Cardiac fibroblast (primary cell): ENCODE data around the gene ZCCHC17.

ENCODE experiments used
- DNase-seq, 2 donors: peaks; one replicate each; pipeline versions ENCODE4 v3.0.0 to v3.0.0-alpha.2; 2010; ENCODE audit warnings: low read depth in 2 of 2
- H3K4me3 ChIP-seq, 2 donors: replicated peaks in 1 of 2; 1 replicate in 1 of 2; 2 replicates in 1 of 2; pipeline ENCODE4 v1.5.1; 2011; ENCODE audit warnings: low read depth in 2 of 2, low read length in 2 of 2, mild to moderate bottlenecking in 2 of 2, moderate library complexity in 1 of 2
- TF ChIP-seq, protein P1 (sequence below): IDR thresholded peaks from one replicate; pipeline ENCODE4 v1.5.1; 2011; ENCODE audit warnings: low read depth, mild to moderate bottlenecking, low read length, inconsistent platforms

The ZCCHC17 gene

DNA sequence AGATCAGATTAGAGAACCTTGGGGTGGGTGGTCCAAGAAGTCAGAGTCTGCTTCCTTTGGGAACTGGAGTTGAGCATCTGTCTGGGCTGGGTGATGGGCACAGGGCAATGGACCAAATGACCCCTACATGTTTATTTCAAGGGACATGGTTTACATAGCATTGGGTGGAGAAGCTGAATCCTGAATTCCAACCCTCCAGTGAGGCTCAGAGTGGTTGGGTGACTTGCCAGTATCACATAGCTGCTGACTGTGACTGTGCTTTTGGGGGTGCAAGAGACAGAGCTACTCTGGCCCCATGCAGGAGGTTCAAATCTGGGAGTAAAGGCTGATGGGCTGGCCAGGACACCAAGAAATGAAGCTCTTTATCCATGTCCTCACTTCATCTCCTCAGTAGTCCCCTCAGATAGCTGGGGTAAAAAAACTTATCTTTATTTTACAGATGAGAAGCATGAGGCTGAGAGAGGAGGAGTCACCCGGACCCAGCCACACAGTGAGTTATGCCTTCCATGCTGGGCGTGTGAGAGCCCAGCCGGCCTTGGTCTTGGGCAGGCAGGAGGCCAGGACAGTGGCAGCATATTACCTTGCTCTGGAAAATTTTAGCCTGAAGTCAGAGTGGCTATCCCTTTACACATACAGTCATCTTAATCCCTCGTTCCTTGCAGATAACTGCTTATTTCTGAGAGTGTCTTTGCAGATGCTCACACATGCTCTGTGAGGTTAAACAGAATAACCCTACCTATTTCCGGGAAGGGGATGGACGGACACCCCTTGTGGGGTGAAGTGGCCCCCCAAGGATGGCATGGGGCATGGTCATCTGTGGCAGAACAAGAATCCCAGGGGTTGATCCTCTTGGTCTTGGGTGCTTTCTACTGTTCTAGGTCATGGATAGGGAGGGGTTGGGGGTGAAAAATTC, 113.4 kb downstream of the ZCCHC17 start:
- no peak overlapping the region for H3K4me3 ChIP-seq
- DNase-seq, result no peak
- TF ChIP-seq, protein P1, sequence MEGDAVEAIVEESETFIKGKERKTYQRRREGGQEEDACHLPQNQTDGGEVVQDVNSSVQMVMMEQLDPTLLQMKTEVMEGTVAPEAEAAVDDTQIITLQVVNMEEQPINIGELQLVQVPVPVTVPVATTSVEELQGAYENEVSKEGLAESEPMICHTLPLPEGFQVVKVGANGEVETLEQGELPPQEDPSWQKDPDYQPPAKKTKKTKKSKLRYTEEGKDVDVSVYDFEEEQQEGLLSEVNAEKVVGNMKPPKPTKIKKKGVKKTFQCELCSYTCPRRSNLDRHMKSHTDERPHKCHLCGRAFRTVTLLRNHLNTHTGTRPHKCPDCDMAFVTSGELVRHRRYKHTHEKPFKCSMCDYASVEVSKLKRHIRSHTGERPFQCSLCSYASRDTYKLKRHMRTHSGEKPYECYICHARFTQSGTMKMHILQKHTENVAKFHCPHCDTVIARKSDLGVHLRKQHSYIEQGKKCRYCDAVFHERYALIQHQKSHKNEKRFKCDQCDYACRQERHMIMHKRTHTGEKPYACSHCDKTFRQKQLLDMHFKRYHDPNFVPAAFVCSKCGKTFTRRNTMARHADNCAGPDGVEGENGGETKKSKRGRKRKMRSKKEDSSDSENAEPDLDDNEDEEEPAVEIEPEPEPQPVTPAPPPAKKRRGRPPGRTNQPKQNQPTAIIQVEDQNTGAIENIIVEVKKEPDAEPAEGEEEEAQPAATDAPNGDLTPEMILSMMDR, result no peak

- TF ChIP-seq, protein P1, result no peak
- no peak overlapping the region for H3K4me3 ChIP-seq
- peak in 1 of 2 donors; percentile 76 for DNase-seq
Measured at GRCh38 chr1:31410871-31411270, 114.0 kb downstream of the ZCCHC17 start.

- no peak overlapping the region for H3K4me3 ChIP-seq
- DNase-seq, result no peak
- TF ChIP-seq, protein P1, result no peak
Measured at GRCh38 chr1:31412205-31412604, 115.4 kb downstream of the ZCCHC17 start.

DNA sequence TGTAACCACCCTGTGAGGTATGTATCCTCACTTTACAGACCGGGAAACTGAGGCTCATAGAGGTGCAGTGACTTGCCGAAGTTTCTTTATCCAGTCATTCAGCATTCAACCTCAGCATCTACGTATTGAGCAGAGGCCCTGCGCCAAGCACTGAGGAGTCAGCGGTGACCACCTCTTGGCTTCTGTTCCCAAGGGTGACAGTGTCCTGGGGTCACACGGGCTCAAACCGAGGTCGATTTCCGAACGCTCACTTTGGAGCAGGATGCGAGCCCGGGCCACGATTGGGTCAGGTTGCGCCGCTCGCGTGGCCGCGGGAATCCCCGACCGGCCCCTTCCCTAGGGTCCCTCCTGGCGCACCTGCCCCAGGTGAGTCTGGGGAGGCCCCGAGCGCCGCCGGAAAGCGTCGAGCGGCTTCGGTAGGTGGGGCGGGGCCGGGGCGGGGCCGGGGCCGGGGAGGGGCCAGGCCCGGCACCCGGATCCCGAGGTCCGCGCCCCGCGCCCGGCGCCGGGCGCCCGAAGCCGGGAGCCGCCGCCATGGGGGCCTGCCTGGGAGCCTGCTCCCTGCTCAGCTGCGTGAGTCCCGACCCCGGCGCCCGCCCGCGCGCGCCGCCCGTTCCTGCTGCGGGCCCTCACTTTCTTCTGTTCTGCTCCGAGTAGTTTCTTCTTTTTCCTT, 116.0 kb downstream of the ZCCHC17 start, which contains the start of gene SERINC2:
Gene SERINC2 (plus strand): TSS at position 482 of the 673 bp plus-strand sequence. CDS start 53 bp downstream, at position 535.
- no peak for DNase-seq
- TF ChIP-seq, protein P1, result no peak
- H3K4me3 ChIP-seq, result peak within 1 kb of the TSS; percentile 53 to 66

GRCh38 chr1:31413405-31414001, 116.7 kb downstream of the ZCCHC17 start:
- TF ChIP-seq, protein P1, result no peak
- peak overlapping the region; percentile 53 to 66 for H3K4me3 ChIP-seq
- DNase-seq, result peak; percentile 29 to 49
